Liver (tissue), 3 donors: Measurements from ENCODE around the gene SKIC8.

ENCODE experiments used
- ATF3 ChIP-seq: IDR thresholded peaks from 2 replicates; pipeline ENCODE4 v1.6.1; 2016; ENCODE audit warnings: antibody characterized with exemption
- CTCF ChIP-seq: fragments of 150-350 bp; IDR thresholded peaks from 2 replicates; pipeline ENCODE4 v1.5.1; 2017; ENCODE audit warnings: improper control_type of control experiment, low read depth, low read length; ENCODE audit not compliant: missing input control
- EGR1 ChIP-seq, 2 donors: IDR thresholded peaks; 2 replicates each; pipeline ENCODE4 v1.6.1; 2016 to 2018; ENCODE audit warnings: antibody characterized with exemption in 2 of 2, low read depth in 2 of 2
- FOXA1 ChIP-seq: IDR thresholded peaks from 2 replicates; pipeline ENCODE4 v1.6.1; 2016; ENCODE audit warnings: antibody characterized with exemption
- FOXA2 ChIP-seq: IDR thresholded peaks from 2 replicates; pipeline ENCODE4 v1.6.1; 2016; ENCODE audit warnings: antibody characterized with exemption
- HNF4A ChIP-seq, 2 donors: conservative IDR thresholded peaks; 2 replicates each; pipeline ENCODE4 v1.6.1; 2016; ENCODE audit warnings: antibody characterized with exemption in 2 of 2, mild to moderate bottlenecking in 2 of 2
- JUND ChIP-seq, 2 donors: IDR thresholded peaks; 2 replicates each; pipeline ENCODE4 v1.6.1; 2016; ENCODE audit warnings: antibody characterized with exemption in 2 of 2
- MAX ChIP-seq: IDR thresholded peaks from 2 replicates; pipeline ENCODE4 v1.6.1; 2016; ENCODE audit warnings: antibody characterized with exemption
- RAD21 ChIP-seq, 2 donors: IDR thresholded peaks; 2 replicates each; pipeline ENCODE4 v1.6.1; 2016; ENCODE audit warnings: antibody characterized with exemption in 2 of 2, mild to moderate bottlenecking in 2 of 2
- REST ChIP-seq: IDR thresholded peaks from 2 replicates; pipeline ENCODE4 v1.6.1; 2016; ENCODE audit warnings: antibody characterized with exemption, mild to moderate bottlenecking
- SP1 ChIP-seq: IDR thresholded peaks from 2 replicates; pipeline ENCODE4 v1.6.1; 2018; ENCODE audit warnings: antibody characterized with exemption, mild to moderate bottlenecking
- YY1 ChIP-seq: IDR thresholded peaks from 2 replicates; pipeline ENCODE4 v1.6.1; 2016; ENCODE audit warnings: antibody characterized with exemption, mild to moderate bottlenecking
- ZBTB33 ChIP-seq: IDR thresholded peaks from 2 replicates; pipeline ENCODE4 v1.6.1; 2016; ENCODE audit warnings: antibody characterized with exemption
- donor health status: healthy.
- donor health status: healthy.

GRCh38 chr15:78317145-78317836 is 17.9 kb upstream of the SKIC8 start:
- TF ChIP-seq ATF3 (no peak), CTCF (no peak), RAD21 (IDR thresholded peaks at IDR 0.05) (no peak), SP1 (no peak), MAX (no peak), REST (no peak), YY1 (no peak), JUND (IDR thresholded peaks at IDR 0.05) (no peak), FOXA2 (no peak), HNF4A (conservative IDR thresholded peaks at IDR 0.05) (no peak), FOXA1 (no peak), EGR1 (IDR thresholded peaks at IDR 0.05; ENCODE audit: low read depth in 2 of 2) (no peak), ZBTB33 (no peak)
